Measurements from ENCODE around the gene KLC1.

The KLC1 gene

GRCh38 chr14:103725001-103725682, 96.1 kb downstream of the KLC1 start:
- no peak for DNase-seq

GRCh38 chr14:103725739-103726395, 96.9 kb downstream of the KLC1 start:
- DNase-seq = no peak

- DNase-seq = no peak
Measured at GRCh38 chr14:103726474-103726873, 97.5 kb downstream of the KLC1 start.

DNA sequence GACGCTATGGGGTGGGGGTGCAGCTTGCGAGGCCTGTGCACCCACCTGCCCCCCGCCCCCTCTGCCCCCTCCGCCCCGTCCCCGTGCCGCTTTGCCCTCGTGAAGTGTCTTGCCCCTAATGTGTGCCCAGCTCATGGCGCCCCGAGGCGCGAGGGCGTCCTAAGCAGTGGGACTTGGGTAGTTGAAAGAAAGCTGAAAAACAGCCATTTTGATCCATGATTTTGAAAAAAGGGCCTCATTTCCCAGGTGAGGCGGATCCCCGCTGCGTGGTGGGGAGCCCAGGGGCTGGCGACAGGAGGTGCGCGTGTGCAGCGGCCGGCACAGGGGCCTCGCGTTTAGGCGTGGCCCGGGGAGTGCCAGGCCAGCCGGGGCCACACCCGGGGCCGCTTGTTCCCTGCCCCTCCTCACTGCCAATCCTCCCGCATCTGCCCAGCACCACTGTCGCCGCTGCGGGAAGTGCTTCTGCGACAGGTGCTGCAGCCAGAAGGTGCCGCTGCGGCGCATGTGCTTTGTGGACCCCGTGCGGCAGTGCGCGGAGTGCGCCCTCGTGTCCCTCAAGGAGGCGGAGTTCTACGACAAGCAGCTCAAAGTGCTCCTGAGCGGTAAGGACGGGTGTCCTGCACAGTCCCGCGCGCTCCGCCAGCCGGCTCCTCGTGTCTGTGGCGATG, 98.4 kb downstream of the KLC1 start:
- no peak for DNase-seq

DNA sequence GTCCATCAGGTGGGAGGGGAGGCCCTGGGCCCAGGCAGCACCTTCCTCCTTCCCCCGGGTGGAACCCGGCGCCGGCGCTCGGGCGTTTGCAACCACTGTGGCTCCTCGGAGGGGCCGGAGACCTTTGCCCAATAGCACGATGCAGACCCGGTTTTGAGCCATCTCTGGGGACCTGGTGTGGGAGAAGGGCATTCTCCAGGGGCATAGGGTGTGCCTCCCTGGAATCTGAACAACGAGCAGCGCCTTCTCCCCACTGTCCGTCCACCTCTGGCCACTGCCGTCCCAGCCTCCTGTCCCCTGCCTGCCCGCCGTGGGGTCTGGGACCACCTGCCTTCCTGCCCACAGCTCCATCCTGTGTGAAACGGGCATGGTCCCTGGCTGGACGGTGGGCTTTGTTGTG, 99.1 kb downstream of the KLC1 start:
- no peak for DNase-seq

GRCh38 chr14:103728721-103729120, 99.7 kb downstream of the KLC1 start:
- no peak for DNase-seq

DNA sequence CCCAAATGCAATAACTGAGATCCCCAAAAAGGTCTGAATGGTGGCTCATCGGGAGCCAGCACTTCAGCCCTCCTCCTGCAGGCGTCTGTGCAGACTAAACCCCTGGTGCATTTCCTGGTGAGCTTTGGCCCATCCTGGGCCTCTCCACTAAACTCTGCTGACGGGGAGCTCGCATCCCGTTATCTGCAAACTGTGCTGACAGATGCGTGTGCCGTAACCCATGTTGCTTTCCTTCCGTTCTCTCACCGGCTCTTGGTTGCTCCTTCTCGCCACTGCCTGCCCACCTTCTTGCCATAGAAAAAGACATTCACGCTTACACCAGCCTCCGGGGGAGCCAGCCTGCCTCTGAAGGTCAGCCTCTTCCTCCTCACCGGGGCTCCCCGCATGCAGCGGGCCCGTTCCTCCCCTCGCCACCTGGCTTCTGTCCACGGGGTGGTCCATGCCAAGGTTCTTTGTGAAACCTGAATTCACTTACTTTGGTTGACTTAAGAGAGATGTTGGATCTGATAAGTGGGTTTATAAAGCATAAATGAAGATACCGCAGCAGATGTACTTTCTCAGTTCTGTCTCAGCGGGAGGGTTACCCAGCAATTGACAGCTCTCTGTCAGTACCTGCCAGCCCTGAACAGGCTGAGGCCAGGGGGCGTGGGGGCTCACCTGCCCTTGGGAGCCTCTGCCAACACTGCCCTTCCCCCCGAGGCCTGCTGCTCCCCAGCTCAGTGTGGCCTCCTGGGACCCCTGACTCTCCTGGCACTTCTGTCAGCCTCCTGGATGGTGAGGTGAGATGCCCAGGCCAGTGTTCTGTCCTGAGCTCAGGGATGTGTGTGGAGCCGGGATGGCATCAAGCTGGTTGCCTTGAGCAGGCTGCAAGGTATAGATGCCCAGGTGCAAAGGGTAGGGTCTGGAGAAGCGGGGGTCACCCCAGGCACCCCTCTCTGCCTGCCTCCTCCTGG, 100.8 kb downstream of the KLC1 start:
- no peak for DNase-seq

GRCh38 chr14:103730490-103731035, 101.6 kb downstream of the KLC1 start:
- no peak for DNase-seq

DNA sequence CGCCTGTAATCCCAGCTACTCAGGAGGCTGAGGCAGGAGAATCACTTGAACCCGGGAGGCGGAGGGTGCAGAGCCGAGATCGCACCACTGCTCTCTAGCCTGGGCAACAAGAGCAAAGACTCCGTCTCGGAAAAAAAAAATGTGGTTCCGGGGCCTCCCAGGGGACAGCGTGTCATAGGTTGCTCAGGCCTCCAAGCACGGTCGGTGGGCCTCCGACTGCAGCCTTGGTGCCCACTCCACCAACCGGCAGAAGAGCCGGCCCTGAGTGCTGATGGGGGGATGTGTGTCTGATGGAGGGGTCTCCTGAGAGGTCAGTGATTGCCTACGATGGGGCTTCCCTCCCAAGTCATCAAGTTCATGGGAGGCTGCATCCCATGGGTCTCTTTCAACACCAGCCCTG, 102.5 kb downstream of the KLC1 start:
- no peak for DNase-seq

GRCh38 chr14:103731916-103732867, 103.2 kb downstream of the KLC1 start:
- no peak for DNase-seq

- no peak for DNase-seq
Measured at GRCh38 chr14:103732868-103733620, 104.0 kb downstream of the KLC1 start.

GRCh38 chr14:103733651-103734050, 104.6 kb downstream of the KLC1 start:
- no peak for DNase-seq

GRCh38 chr14:103734081-103734888, 105.3 kb downstream of the KLC1 start:
- no peak for DNase-seq

DNA sequence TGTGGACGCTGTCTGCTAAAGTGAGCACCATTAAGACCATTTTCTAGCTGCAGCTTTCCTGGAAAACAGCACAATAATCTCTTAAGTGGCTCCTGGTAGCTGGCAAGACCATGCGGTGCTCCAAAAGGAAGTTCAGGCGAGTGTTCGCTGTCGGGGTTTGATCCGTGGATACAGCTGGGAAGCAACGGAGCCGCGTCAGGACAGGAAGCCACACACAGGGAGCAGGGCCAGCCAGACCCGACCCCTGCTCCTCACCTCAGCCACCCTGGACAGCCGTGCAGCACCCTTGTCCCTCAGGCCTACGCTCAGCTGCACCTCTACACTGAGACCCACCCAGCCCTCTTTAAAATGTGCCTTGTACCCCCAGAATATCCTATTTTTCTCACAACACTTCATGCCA, 106.0 kb downstream of the KLC1 start:
- DNase-seq = no peak

GRCh38 chr14:103735439-103735814, 106.4 kb downstream of the KLC1 start:
- DNase-seq = no peak

GRCh38 chr14:103735815-103736545, 107.0 kb downstream of the KLC1 start:
- DNase-seq = no peak

DNA sequence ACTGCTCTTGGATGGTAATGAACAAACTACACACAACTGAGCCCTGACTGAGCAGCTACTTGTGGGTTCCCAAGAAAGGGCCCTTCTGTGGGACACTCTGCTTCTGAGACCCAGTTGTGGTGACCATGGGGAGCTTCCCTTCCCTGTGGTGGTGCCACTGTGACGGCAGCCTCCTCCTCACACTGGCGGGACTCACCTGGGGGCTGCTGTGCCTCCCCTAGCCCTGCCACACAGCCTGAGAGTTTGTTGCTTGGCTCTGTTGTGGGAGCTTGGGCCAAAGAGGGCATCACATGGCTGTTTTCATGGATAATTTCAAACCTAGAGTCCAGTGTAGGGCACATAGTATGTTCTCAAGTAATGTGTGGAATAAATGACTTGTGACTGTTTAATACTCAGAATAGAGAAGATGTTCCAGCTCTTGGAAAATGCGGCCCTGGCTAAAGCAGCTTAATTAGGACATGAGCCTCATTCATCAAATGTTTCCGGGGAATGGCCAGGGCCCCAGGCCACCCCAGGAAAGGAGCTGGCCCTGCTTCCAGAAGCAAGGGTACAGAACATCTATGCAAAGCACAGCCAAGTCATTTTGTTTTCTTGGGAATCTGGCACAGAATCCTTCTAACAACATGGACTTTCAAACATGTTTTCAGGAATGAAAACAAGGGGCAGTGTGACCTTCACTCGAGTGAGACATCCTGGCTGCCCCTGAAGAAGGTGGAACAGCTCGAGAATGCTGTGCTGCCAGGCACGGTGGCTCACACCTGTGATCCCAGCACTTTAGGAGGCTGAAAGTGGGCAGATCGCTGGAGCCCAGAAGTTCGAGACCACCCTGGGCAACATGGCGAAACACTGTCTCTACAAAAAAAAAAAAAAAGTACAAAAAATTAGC, 107.8 kb downstream of the KLC1 start:
- DNase-seq = no peak

GRCh38 chr14:103737432-103738045, 108.5 kb downstream of the KLC1 start:
- DNase-seq = no peak
